ENCODE data around the gene TMEM45A.
"Not testable (repeated sequence)": the region's sequence is repeated elsewhere in the genome, so short reads cannot be mapped to it uniquely, and the experiment has no call there.

TMEM45A gene

GRCh38 chr3:100492059-100493006, at the start of gene TMEM45A:
TMEM45A (plus strand) TSS chr3:100492619; CDS start chr3:100555212, 62,593 bp downstream.
- DNase-seq (ENCODE audit: low read depth, low spot score), result peak; percentile 99

GRCh38 chr3:100443690-100444089, 48.7 kb upstream of the TMEM45A start:
- no peak for DNase-seq (ENCODE audit: low read depth, low spot score)

- not testable (repeated sequence) for DNase-seq (ENCODE audit: low read depth, low spot score)
These were observed 45.4 kb upstream of the TMEM45A start for GRCh38 chr3:100447067-100447466.

- DNase-seq (ENCODE audit: low read depth, low spot score), result no peak
These were observed 44.3 kb upstream of the TMEM45A start for GRCh38 chr3:100448079-100448478.

- DNase-seq (ENCODE audit: low read depth, low spot score), result peak; percentile 19
These were observed 43.2 kb upstream of the TMEM45A start for GRCh38 chr3:100449214-100449613.

GRCh38 chr3:100454677-100455076, 37.7 kb upstream of the TMEM45A start:
- DNase-seq (ENCODE audit: low read depth, low spot score), result no peak

- no peak for DNase-seq (ENCODE audit: low read depth, low spot score)
These were observed 36.4 kb upstream of the TMEM45A start for GRCh38 chr3:100455841-100456550.

GRCh38 chr3:100456745-100457144, 35.7 kb upstream of the TMEM45A start:
- no peak for DNase-seq (ENCODE audit: low read depth, low spot score)

- no peak for DNase-seq (ENCODE audit: low read depth, low spot score)
These were observed 34.6 kb upstream of the TMEM45A start for GRCh38 chr3:100457811-100458210.

- no peak for DNase-seq (ENCODE audit: low read depth, low spot score)
These were observed 33.6 kb upstream of the TMEM45A start for GRCh38 chr3:100458814-100459213.

- peak; percentile 37 for DNase-seq (ENCODE audit: low read depth, low spot score)
These were observed 29.4 kb upstream of the TMEM45A start for GRCh38 chr3:100463002-100463401.

GRCh38 chr3:100463646-100464155, 28.7 kb upstream of the TMEM45A start:
- no peak for DNase-seq (ENCODE audit: low read depth, low spot score)

GRCh38 chr3:100465892-100466777, 26.3 kb upstream of the TMEM45A start:
- DNase-seq (ENCODE audit: low read depth, low spot score), result no peak

- no peak for DNase-seq (ENCODE audit: low read depth, low spot score)
These were observed 25.3 kb upstream of the TMEM45A start for GRCh38 chr3:100467133-100467532.

- no peak for DNase-seq (ENCODE audit: low read depth, low spot score)
These were observed 23.7 kb upstream of the TMEM45A start for GRCh38 chr3:100468676-100469075.

- DNase-seq (ENCODE audit: low read depth, low spot score), result no peak
These were observed 21.5 kb upstream of the TMEM45A start for GRCh38 chr3:100470951-100471350.

- DNase-seq (ENCODE audit: low read depth, low spot score), result no peak
These were observed 21.0 kb upstream of the TMEM45A start for GRCh38 chr3:100471444-100471843.

- DNase-seq (ENCODE audit: low read depth, low spot score), result not testable (repeated sequence)
These were observed 14.5 kb upstream of the TMEM45A start for GRCh38 chr3:100477851-100478360.

- DNase-seq (ENCODE audit: low read depth, low spot score), result not testable (repeated sequence)
These were observed 13.9 kb upstream of the TMEM45A start for GRCh38 chr3:100478521-100478920.

GRCh38 chr3:100480081-100480480, 12.3 kb upstream of the TMEM45A start:
- DNase-seq (ENCODE audit: low read depth, low spot score), result peak; percentile 42

- DNase-seq (ENCODE audit: low read depth, low spot score), result no peak
These were observed 10.2 kb upstream of the TMEM45A start for GRCh38 chr3:100482176-100482575.
